ENCODE results near the gene DAP. TPM values are rescaled to one million over a fixed set of nuclear protein-coding genes. Genes with fewer than 3 reads are reported as not detected.

The DAP gene
- total RNA-seq, 1 experiment from 2014 or later: 26.0 TPM

DNA sequence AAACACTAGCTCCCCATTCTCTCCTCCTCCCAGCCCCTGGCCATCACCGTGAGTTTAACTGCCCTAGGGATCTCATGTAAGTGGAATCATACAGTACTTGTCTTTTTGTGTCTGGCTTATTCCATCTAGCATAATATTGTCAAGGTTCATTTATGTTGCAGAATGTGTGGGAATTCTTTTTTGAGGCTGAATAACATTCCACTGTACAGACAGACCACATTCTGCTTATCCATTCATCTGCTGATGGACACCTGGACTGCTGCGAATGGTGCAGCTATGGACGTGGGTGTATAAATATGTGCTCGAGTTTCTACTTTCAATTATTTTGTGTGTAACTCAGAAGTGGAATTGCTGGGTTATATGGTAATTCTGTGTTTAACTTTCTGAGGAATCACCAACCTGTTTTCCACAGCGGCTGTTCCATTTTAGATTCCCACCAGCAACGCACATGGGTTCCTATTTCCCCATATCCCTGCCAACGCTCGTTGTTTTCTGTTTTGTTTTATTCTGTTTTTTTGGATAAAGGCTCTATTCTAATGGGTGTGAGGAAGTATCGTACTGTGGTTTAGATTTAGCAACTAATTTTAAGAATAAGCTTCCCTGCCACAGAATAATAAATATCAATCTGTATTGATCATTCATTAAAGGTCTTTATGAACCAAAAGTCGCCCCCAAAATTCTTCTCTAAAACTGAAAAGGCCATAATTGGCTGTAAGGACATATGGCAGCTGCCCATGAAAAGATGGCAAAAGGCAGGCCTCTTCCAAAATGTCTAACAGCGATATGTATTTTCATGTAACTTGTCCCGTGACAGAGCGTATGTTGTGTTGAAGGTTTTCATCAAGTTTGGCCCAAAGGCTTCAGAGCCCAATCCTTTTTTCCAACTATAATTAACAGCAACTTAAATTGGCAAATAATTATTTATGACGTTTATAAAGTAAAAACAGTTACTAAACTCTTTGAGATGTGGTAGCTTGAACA lies 70.3 kb downstream of the DAP start:
- no peak for DNase-seq (ENCODE audit: low spot score)

DNA sequence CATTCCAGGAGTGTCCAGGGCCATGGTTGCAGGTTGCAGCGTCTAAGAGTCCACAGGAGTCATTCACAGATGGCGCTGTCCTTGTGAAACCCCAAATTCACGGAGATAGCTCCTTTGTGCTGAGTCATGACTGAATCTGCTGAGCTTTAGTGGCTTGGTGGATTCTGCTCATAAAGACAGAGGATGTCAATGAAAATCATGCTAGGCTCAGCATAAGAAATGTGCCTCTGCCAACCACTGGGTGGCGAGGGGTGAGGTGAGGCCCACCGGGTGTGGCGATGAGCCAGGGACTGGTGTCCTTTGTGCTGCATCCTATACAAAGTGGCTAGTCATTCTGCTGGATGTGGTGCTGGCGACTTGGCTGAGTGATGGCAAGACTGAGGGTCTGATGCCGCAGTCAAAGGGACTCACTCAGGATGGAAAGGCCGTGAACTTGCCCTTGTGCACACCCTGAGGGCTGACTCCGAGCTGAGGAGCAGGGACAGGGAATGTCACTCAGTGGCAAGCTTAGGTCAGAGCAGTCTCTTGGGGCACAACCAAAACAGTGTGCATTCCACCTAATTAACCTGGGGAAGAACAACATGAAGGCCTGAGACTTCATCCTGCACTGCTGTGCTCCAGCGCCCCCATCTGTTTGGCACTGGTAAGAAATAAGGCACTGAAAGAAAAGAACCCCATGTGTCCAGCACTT lies 71.5 kb downstream of the DAP start:
- DNase-seq (ENCODE audit: low spot score): peak; percentile 85

DNA sequence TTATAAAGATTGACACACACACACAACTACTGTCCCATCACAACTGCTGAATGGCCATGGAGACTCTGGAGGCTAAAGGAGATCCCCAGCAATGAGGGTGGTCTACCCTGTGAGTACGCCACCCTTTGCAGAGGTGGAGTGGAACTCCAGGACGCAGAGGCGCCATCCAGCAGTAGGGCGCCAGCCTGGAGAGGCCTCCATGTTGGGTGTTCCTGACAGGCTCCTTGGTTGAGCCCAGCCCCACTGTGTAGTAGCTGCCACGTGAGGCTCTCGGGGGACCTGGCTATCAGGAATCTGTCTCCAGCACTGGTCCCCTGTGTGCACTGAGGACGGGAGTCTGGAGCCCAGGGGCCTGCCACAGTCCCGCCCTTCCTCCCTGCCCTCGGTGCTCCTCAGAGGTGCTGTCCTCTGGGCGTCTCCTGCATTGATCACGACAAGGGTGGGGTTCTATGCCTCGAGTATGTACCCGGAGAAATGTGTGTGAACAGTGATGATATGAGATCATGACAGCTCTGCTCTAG lies 72.3 kb downstream of the DAP start:
- DNase-seq (ENCODE audit: low spot score): no peak

DNA sequence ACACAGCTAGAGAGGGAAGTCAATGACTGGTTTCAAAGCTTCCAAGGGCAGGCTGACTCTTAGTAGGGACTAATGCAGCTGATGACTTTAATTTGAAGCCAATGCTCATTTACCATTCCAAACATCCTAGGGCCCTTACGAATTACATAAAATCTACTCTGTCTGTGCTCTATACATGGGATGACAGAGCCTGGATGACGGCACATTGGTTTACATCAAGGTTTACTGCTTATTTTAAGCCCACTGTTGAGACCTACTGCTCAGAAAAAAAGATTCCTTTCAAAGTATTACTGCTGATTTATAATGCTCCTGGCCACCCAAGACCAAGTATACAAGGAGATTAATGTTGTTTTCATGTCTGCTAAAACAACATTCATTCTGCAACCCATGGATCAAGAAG lies 74.1 kb downstream of the DAP start:
- no peak for DNase-seq (ENCODE audit: low spot score)

DNA sequence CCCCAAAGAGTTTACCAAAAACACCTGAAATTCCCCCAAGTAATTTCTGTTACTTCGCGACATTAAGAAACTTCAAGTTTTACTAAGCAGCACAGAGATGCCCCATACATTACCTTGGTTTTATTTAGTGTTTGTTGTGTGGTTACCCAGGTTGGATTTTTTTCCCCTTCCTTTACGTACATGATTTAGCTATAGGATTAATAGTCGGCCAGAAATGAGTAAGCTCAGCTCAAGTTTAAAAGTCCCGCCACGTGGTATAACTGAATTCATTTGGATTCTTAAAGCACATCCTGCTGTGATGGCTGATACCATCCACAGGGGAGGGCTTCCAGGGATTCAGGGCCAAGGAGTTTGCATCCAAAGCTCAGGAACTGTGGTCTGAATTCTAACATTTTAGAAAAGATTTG lies 75.9 kb downstream of the DAP start:
- DNase-seq (ENCODE audit: low spot score): no peak

DNA sequence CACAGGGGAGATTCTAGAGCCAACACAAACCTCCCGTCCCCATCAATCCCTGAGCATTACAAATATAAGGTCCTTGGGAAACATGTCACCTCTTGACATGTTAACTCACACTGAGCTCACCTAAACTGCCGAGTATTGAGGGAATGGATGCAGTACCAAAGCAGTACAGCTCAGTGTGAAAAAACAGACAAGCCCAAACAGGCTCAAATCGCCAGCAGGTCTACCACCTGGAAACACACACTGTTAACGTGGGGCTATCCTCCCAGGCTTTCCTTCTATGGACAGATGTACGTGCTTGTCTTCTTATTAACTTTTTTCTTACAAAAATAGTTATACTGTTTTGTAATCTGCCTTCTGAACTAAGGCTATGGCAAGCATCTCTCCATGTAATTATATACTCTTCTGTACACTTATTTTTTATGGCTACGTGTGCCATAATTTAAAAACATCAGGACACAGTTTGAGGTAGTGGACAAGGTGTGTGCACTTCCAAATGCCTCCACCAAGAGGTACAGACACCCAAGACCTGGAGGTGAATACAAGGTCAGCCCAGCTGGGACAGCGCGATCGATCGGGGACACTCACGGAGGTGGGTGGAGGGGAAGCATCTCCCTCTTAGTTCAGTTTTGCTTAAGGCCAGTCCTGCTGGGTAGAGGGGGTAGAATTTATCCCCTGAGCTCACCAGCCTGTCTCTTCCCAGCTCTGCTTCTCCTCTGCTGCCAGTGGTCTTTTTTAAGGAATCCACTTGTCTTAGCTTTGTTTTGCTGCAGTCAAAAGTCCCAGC lies 76.5 kb downstream of the DAP start:
- no peak for DNase-seq (ENCODE audit: low spot score)

DNA sequence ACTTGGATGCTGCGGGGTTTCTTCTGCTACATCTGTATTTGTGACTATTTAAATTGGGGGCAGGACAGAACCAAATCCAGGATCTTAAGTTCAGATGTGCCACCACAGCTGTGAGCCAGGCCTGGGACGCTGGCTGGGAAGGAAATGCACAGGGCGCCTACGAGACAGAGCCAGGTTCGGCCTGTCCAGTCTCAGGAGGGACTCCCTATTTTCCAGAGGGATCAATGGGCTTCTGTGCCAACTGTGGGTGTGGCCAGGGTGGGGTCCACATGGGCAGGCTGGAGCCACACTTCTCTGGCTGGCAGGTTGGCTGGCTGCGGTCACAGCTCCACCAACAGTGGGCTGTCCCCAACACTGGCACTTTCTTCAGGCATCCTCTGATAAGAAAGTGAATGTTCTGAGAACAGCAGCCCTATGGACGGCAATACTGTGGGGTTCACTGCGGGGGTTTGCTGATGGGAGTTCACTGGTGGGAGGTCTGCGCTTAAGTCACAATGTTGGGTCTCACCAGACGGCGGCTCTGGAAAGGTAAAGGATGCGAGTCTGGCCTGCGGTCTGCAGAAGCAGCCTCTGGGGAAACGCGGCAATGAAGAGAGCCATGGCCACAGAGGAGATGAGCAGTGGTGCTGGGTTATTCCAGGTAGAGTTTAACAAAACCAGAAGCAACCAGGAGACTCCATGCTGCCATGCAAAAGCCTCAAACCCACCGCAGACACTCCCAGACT lies 78.1 kb downstream of the DAP start:
- DNase-seq (ENCODE audit: low spot score): no peak

DNA sequence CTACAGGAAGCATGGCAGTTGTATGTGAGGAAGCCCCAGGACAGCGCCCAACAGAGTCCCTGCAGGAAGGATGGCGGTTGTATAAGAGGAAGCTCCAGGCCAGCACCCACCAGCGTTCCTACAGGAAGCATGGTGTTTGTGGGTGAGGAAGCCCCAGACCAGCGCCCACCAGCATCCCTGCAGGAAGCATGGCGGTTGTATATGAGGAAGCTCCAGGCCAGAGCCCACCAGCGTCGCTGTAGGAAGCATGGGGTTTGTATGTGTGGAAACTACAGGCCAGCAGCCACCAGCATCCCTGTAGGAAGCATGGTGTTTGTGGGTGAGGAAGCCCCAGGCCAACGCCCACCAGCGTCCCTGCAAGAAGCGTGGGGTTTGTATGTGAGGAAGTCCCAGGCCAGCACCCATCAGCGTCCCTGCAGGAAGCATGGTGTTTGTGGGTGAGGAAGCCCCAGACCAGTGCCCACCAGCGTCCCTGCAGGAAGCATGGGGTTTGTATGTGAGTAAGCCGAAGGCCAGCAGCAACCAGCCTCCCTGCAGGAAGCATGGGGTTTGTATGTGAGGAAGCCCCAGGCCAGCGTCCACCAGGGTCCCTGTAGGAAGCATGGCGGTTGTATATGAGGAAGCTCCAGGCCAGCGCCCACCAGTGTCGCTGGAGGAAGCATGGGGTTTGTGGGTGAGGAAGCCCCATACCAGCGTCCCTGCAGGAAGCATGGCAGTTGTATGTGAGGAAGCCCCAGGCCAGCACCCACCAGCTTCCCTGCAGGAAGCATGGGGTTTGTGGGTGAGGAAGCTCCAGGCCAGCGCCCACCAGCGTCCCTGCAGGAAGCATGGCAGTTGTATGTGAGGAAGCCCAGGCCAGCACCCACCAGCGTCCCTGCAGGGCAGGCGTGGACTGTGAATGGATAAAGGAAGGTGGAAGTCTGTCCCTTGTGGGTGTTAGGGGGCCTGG lies 79.0 kb downstream of the DAP start:
- no peak for DNase-seq (ENCODE audit: low spot score)

DNA sequence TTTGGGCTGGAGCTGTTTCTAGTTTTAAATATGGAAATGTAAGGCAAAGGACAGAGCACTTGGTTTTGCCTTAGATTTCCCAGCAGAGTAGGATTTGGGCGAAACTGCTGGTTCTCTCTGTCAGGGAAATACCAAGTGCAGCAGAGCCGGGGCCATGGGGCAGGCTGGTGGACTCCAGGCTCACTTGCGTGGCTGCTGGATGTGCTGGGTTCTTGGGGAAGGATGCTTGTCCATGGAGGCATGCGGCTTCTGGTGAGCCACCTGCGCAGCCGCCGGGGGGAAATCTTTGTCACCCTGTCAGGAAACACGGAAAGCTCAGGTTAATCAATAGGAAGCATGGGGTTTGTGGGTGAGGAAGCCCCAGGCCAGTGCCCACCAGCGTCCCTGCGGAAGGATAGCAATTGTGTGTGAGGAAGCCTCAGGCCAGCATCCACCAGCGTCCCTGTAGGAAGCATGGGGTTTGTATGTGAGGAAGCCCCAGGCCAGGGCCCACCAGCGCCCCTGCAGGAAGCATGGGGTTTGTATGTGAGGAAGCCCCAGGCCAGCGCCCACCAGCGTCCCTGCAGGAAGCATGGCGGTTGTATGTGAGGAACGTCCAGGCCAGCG lies 80.1 kb downstream of the DAP start:
- no peak for DNase-seq (ENCODE audit: low spot score)

DNA sequence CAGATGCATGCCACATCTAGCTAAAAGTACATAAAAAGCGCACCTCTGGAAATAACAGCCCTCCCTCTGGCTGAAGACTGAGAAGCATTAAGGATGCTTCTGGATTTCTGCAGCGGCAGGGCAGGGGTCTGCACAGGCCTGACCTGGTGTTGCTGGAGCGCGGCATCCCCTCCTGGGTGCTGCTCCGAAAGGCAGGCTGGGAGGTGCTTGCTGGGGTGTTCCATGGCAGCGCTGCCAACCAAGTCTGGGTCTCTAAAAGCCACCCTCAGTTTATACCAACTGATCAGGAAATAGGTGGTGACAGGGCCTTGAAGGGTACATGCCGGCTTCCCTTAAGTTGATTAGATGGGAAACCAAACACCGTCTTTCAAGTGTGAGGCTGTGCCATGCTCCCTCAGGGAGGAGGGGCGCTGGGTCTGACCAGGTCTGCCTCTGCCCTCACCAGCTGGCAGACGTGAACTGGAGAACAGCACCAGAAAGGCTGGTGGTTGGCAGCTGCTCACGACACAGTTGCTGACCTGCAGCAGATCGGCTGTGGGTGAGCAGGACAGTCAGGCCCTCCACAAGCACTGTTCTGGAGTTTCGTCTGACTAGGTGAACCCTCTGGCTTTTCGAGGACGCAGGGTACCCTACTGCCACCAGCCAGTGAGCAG lies 81.6 kb downstream of the DAP start:
- DNase-seq (ENCODE audit: low spot score): no peak

DNA sequence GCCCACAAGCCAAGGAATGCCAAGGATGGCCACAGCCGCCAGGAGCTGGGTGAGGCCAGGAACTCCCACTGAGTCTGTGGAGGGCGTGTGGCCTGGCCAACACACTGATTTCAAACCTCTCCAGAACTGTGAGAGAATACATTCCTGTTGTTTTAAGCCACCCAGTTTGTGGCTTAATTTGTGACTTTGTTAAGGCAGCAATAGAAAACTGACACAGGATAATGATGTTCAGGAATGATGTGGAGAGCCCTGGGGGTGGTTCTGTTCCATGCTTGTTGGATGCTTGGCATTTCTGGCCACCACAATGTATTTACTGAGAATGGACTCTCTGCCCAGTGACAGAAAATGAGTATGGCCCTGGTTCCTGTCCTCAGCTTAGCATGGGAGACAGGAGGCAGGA lies 82.8 kb downstream of the DAP start:
- DNase-seq (ENCODE audit: low spot score): peak; percentile 80

DNA sequence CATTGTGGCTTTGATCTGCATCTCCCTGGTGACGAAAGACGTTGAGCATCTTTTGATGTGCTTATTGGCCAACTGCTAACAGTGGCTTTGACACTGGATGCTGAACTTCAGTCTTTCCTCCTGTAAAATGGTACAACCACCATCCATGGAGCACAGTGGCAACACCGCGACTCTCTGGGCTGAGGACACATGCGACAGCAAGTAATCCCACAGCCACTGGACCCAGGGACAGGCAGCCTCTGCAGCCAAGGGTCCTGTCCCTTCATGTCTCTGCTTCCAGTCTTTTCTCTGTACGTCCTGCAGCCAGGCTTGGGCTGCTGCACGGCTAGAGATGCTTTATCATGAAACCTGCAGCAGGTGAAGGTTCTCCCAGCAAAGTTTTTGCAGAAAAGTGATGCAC lies 83.5 kb downstream of the DAP start:
- no peak for DNase-seq (ENCODE audit: low spot score)

DNA sequence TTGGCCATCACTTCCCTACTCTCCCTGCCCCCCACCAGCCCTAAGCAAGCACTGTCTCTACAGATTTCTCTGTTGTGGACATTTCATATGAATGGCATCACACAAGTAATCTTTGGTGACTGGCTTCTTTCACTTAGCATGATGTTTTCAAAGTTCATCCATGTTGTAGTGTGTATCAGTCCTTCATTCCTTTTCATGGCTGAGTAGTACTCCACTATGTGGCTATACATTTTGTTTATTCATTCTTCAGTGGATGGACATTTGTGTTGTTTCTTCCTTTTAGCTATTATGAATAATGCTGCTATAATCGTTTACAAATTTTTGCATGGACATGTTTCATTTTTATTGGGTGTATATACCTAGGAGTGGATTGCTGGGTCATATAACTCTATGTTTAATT lies 84.1 kb downstream of the DAP start:
- DNase-seq (ENCODE audit: low spot score): no peak

DNA sequence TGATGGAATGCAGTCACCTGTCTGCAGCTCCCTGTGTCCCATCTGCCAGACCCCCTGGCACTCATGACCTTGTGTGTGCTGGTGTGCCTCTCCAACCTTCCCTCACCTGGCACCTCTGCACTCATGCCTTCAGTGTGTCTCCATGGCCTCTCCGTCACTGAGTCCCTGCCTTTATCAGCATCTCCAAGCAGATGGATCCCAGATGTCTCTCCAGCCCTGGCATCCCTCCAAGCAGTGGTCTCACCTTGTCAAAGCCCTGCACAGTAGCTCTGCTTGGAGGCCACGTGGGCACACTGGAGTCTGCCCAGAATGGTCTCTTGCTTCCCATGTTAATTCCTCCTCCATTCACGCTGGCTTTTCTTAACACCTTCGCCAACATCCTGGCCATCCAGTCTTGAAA lies 84.8 kb downstream of the DAP start:
- no peak for DNase-seq (ENCODE audit: low spot score)

DNA sequence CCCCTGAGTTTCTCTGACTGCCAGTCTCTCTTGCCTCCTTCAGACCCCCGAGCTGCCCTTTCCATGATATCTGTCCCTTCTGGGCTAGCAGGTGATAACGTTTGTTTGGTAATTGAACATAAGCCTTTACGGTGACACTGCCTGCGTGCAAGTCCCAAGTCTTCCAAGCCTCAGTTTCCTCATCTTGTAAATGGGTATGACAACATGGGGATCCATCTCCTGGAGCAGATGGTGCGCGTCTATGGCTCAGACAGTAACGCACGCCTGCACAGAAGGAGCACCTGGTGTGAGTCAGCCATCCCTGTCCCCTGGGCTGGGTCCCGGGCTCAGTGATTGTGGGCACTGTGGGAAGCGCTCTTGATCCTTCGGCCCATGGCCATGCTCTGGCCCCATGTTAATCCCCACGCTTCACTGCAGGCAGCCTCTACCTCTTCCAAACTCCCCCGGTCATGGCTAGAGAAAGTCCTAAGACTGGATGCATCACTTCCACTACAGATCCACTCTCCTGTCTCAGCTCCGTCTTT lies 85.8 kb downstream of the DAP start:
- no peak for DNase-seq (ENCODE audit: low spot score)

DNA sequence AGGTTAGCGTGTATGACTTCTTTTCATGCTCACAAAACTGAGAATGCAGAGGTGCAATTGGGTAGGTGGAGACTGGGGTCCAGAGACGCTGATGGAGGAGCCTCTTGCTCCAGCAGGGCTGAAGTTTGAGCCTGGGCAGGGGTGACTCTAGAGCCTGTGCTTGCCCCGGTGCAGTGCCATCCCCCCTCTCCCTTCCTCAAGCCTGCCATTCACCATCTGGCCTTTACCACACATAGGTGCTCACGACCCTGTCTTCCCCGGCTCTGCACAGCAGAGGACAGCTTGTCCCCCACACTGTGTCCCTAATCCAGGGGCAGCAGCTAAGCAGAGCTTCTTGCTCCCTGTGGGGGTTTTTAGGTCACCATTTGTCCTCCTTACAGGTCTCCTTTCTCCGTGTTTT lies 86.5 kb downstream of the DAP start:
- no peak for DNase-seq (ENCODE audit: low spot score)

DNA sequence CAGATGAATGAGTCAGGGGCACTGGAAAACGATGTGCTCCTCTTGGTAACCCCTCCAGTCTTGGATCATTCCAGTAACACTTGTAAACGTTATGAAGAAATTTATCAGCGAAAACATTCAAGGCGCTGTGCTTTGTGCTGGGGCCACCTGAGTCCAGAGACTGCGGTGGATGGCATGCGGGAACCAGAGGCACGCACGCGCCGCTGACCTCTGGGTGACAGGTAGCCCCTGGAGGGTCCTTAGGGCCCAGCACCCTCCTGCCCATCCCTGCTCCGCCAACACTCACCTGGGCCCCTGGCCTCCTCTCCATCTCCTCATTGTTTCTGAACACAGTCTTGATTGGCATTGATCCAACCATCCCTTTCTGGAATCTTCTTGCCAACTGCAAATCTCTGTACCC lies 86.9 kb downstream of the DAP start:
- DNase-seq (ENCODE audit: low spot score): no peak

DNA sequence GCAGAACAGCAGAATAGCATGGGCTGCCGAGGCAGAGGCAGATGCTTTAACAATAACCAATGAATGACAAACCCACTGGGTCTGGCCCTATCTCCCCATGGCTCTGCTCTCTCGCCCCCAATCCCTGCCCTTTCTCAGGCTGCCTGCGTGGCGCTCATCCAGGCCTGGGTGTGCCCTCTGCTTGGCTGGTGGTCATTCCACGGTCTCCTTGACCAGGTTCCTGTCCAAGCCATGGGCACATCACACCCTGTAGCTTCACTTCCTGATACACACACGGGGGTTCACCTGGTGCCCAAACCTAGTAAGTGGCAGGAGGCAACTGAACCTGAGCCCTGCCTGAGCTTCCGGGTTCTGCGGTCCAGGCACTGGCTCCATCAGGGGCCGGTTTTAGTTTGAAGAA lies 87.6 kb downstream of the DAP start:
- DNase-seq (ENCODE audit: low spot score): no peak

DNA sequence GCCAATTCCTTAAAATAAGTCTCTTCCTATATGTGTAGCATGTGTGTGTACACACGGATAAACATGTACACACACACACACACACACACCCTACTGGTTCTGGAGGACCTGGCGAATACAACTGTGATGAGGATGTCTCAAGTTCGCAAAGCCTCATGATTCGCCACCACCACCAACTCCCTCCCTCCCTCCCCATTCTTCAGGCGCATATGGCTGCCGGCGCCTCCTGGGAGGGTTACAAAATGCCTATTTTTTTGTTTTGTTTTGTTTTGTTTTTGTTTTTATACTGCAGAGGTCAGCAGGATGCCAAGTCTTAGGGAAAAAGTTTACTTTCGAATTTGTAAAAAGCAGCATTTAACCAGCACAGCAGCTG lies 88.0 kb downstream of the DAP start:
- no peak for DNase-seq (ENCODE audit: low spot score)
